SK-N-SH (cell line): ENCODE data around the gene PDZD2.

Source experiments
- CHD2 ChIP-seq: fragments of 150-350 bp; IDR thresholded peaks from 2 replicates; pipeline ENCODE4 v1.6.1; 2018; ENCODE audit warnings: low read length; ENCODE audit not compliant: partially characterized antibody
- ELF1 ChIP-seq: IDR thresholded peaks from 2 replicates; pipeline ENCODE4 v1.4.0; 2012
- EP300 ChIP-seq, 2 experiments: IDR thresholded peaks; 2 replicates each; pipeline versions ENCODE4 v1.4.0 to v1.6.1; 2012; ENCODE audit warnings: borderline replicate concordance in 1 of 2, low read depth in 1 of 2, low read length in 1 of 2
- FOSL2 ChIP-seq: IDR thresholded peaks from 2 replicates; pipeline ENCODE4 v1.4.0; 2012; ENCODE audit warnings: low read depth, mild to moderate bottlenecking, moderate library complexity, borderline replicate concordance
- GATA2 ChIP-seq: sonication (generic); formaldehyde crosslinking; IDR thresholded peaks from 2 replicates; pipeline ENCODE4 v1.5.0; 2020; ENCODE audit warnings: mild to moderate bottlenecking, missing genetic modification reagents
- MEF2A ChIP-seq: IDR thresholded peaks from 2 replicates; pipeline ENCODE4 v1.4.0; 2012; ENCODE audit warnings: low read depth, borderline replicate concordance
- RAD21 ChIP-seq: IDR thresholded peaks from 2 replicates; pipeline ENCODE4 v1.6.1; 2012; ENCODE audit warnings: mild to moderate bottlenecking, low read length
- TAF1 ChIP-seq: IDR thresholded peaks from 2 replicates; pipeline ENCODE4 v1.6.1; 2012; ENCODE audit warnings: low read depth, mild to moderate bottlenecking, low read length, moderate library complexity, borderline replicate concordance
- TF ChIP-seq, protein P1 (sequence below): fragments of 200-600 bp; sonication (generic); IDR thresholded peaks from 2 replicates; pipeline ENCODE4 v1.6.1; 2017; ENCODE audit warnings: antibody characterized with exemption, mild to moderate bottlenecking, moderate library complexity
- TF ChIP-seq, protein P2 (sequence below): IDR thresholded peaks from 2 replicates; pipeline ENCODE4; 2012
- TF ChIP-seq, protein P3 (sequence below): IDR thresholded peaks from 2 replicates; pipeline ENCODE4 v1.6.1; 2012; ENCODE audit warnings: mild to moderate bottlenecking, low read depth, low read length, moderate library complexity
- TF ChIP-seq, protein P4 (sequence below): fragments of 150-350 bp; IDR thresholded peaks from 2 replicates; pipeline ENCODE4 v1.6.1; 2017; ENCODE audit warnings: antibody characterized with exemption, low read length, low read depth, borderline replicate concordance
- TF ChIP-seq, protein P5 (sequence below): IDR thresholded peaks from 2 replicates; pipeline ENCODE4 v1.4.0; 2012; ENCODE audit warnings: low read depth, borderline replicate concordance
- TF ChIP-seq, protein P6 (sequence below): IDR thresholded peaks from 2 replicates; pipeline ENCODE4 v1.4.0; 2012; ENCODE audit warnings: low read depth

DNA sequence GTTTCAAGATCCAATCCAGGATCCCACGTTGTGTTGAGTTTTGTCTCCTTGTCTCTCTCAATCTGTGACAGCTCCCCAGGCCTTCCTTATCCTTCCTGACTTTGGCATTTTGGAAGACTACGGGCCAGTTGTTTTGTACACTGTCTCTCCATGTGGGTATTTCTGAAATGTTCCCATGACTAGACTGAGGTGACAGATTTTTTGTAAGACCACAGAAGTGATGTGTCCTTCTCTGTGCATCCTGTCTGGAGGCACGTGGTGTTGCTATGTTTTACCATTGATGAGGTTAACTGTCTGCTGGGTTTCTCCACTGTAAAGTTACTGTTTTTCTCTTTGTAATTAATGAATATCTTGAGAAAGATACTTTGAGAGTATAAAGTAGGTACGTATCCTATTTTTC, 15.7 kb upstream of the PDZD2 start:
- TF ChIP-seq, protein P1, sequence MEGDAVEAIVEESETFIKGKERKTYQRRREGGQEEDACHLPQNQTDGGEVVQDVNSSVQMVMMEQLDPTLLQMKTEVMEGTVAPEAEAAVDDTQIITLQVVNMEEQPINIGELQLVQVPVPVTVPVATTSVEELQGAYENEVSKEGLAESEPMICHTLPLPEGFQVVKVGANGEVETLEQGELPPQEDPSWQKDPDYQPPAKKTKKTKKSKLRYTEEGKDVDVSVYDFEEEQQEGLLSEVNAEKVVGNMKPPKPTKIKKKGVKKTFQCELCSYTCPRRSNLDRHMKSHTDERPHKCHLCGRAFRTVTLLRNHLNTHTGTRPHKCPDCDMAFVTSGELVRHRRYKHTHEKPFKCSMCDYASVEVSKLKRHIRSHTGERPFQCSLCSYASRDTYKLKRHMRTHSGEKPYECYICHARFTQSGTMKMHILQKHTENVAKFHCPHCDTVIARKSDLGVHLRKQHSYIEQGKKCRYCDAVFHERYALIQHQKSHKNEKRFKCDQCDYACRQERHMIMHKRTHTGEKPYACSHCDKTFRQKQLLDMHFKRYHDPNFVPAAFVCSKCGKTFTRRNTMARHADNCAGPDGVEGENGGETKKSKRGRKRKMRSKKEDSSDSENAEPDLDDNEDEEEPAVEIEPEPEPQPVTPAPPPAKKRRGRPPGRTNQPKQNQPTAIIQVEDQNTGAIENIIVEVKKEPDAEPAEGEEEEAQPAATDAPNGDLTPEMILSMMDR, result no peak
- TF ChIP-seq EP300 (IDR thresholded peaks at IDR 0.05; ENCODE audit: borderline replicate concordance in 1 of 2, low read depth in 1 of 2, low read length in 1 of 2) (no peak), GATA2 (no peak), FOSL2 (no peak), ELF1 (no peak), CHD2 (no peak), RAD21 (no peak), TAF1 (no peak), MEF2A (no peak)
- TF ChIP-seq, protein P2, sequence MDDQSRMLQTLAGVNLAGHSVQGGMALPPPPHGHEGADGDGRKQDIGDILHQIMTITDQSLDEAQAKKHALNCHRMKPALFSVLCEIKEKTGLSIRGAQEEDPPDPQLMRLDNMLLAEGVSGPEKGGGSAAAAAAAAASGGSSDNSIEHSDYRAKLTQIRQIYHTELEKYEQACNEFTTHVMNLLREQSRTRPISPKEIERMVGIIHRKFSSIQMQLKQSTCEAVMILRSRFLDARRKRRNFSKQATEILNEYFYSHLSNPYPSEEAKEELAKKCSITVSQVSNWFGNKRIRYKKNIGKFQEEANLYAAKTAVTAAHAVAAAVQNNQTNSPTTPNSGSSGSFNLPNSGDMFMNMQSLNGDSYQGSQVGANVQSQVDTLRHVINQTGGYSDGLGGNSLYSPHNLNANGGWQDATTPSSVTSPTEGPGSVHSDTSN, result no peak
- TF ChIP-seq, protein P3, sequence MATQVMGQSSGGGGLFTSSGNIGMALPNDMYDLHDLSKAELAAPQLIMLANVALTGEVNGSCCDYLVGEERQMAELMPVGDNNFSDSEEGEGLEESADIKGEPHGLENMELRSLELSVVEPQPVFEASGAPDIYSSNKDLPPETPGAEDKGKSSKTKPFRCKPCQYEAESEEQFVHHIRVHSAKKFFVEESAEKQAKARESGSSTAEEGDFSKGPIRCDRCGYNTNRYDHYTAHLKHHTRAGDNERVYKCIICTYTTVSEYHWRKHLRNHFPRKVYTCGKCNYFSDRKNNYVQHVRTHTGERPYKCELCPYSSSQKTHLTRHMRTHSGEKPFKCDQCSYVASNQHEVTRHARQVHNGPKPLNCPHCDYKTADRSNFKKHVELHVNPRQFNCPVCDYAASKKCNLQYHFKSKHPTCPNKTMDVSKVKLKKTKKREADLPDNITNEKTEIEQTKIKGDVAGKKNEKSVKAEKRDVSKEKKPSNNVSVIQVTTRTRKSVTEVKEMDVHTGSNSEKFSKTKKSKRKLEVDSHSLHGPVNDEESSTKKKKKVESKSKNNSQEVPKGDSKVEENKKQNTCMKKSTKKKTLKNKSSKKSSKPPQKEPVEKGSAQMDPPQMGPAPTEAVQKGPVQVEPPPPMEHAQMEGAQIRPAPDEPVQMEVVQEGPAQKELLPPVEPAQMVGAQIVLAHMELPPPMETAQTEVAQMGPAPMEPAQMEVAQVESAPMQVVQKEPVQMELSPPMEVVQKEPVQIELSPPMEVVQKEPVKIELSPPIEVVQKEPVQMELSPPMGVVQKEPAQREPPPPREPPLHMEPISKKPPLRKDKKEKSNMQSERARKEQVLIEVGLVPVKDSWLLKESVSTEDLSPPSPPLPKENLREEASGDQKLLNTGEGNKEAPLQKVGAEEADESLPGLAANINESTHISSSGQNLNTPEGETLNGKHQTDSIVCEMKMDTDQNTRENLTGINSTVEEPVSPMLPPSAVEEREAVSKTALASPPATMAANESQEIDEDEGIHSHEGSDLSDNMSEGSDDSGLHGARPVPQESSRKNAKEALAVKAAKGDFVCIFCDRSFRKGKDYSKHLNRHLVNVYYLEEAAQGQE, result no peak
- TF ChIP-seq, protein P4, sequence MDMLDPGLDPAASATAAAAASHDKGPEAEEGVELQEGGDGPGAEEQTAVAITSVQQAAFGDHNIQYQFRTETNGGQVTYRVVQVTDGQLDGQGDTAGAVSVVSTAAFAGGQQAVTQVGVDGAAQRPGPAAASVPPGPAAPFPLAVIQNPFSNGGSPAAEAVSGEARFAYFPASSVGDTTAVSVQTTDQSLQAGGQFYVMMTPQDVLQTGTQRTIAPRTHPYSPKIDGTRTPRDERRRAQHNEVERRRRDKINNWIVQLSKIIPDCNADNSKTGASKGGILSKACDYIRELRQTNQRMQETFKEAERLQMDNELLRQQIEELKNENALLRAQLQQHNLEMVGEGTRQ, result no peak
- TF ChIP-seq, protein P5, sequence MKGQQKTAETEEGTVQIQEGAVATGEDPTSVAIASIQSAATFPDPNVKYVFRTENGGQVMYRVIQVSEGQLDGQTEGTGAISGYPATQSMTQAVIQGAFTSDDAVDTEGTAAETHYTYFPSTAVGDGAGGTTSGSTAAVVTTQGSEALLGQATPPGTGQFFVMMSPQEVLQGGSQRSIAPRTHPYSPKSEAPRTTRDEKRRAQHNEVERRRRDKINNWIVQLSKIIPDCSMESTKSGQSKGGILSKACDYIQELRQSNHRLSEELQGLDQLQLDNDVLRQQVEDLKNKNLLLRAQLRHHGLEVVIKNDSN, result no peak
- TF ChIP-seq, protein P6, sequence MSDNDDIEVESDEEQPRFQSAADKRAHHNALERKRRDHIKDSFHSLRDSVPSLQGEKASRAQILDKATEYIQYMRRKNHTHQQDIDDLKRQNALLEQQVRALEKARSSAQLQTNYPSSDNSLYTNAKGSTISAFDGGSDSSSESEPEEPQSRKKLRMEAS, result no peak
